GM12878 (cell line): ENCODE data around the gene RMDN3. TPM values are rescaled to one million over a fixed set of nuclear protein-coding genes. Genes with fewer than 3 reads are reported as not detected.

ENCODE experiments used
- ATAC-seq: fragments of 200-7000 bp; cut with Tn5 transposase; 3 replicates; pipeline ENCODE4 v1.9.1; 2020; ENCODE audit warnings: mild to moderate bottlenecking, moderate library complexity
- BruUV-seq: library from RNA; stranded (reverse); fragments of 400-500 nt; replicated peaks from 2 replicates; lab custom pipeline; 2021; lab: Mats Ljungman, UMichigan
- CTCF ChIA-PET: fragments of 300-600 bp; sonication (Branson Sonifier 250); formaldehyde crosslinking; extraction: SDS; loops from one replicate; lab custom pipeline; 2021; ENCODE audit warnings: inconsistent platforms; lab: Yijun Ruan, JAX
- POLR2A ChIA-PET: fragments of 350-600 bp; formaldehyde crosslinking; extraction: SDS; loops from one replicate; lab custom pipeline; 2021; ENCODE audit warnings: inconsistent platforms; lab: Charles Lee
- RAD21 ChIA-PET: fragments of 300-600 bp; sonication (Branson Sonifier 250); formaldehyde crosslinking; loops from one replicate; lab custom pipeline; 2023; ENCODE audit warnings: antibody characterized with exemption; ENCODE audit not compliant: unreplicated experiment; lab: Charles Lee
- SMC1A ChIA-PET: fragments of 300-600 bp; sonication (Branson Sonifier 250); formaldehyde crosslinking; loops from one replicate; lab custom pipeline; 2023; ENCODE audit not compliant: unreplicated experiment, uncharacterized antibody; lab: Charles Lee
- DNase-seq: peaks from one replicate; pipeline ENCODE4 v3.0.0-alpha.2; 2011; ENCODE audit warnings: low read depth, low spot score
- FAIRE-seq: peaks from 3 replicates; lab custom pipeline; 2011; peaks lifted over from hg19 to GRCh38; lab: Jason Lieb, UNC
- H2AFZ ChIP-seq: 2 replicates; pipeline ENCODE4 v1.6.0; 2011; ENCODE audit warnings: low read depth, low read length, control low read depth; ENCODE audit not compliant: control insufficient read depth
- H3K27ac ChIP-seq: 2 replicates; pipeline ENCODE4 v1.5.1; 2011; ENCODE audit warnings: control low read depth; ENCODE audit not compliant: control insufficient read depth, insufficient read depth
- H3K27me3 ChIP-seq, 2 experiments: replicated peaks in 1 of 2; 2 replicates each; pipeline versions ENCODE4 v1.6.0 to v1.6.1; 2011; ENCODE audit warnings: low read length in 1 of 2; ENCODE audit not compliant: control insufficient read depth in 2 of 2, insufficient read depth in 2 of 2
- H3K36me3 ChIP-seq, 2 experiments: 2 replicates each; pipeline ENCODE4 v1.5.1; 2011; ENCODE audit warnings: low read length in 1 of 2; ENCODE audit not compliant: control insufficient read depth in 2 of 2, insufficient read depth in 2 of 2
- H3K4me1 ChIP-seq: 2 replicates; pipeline ENCODE4 v1.6.1; 2011; ENCODE audit warnings: mild to moderate bottlenecking, low read length, moderate library complexity, mixed read lengths; ENCODE audit not compliant: control insufficient read depth, insufficient read depth
- H3K4me2 ChIP-seq: 2 replicates; pipeline ENCODE4 v1.6.0; 2011; ENCODE audit warnings: control low read depth; ENCODE audit not compliant: control insufficient read depth, insufficient read depth
- H3K4me3 ChIP-seq: fragments of 200-600 bp; sonication (generic); 2 replicates; pipeline ENCODE4 v1.5.1; 2016
- H3K79me2 ChIP-seq: 2 replicates; pipeline ENCODE4 v1.6.0; 2011; ENCODE audit warnings: low read length; ENCODE audit not compliant: control insufficient read depth, insufficient read depth
- H3K9ac ChIP-seq: 2 replicates; pipeline ENCODE4 v1.8.0; 2011; ENCODE audit warnings: low read length, control low read depth, mixed read lengths; ENCODE audit not compliant: control insufficient read depth, insufficient read depth
- H3K9me3 ChIP-seq: replicated peaks from 3 replicates; pipeline ENCODE4 v1.5.1; 2011; ENCODE audit warnings: mild to moderate bottlenecking, low read length; ENCODE audit not compliant: control insufficient read depth, insufficient read depth
- H4K20me1 ChIP-seq: 2 replicates; pipeline ENCODE4 v1.6.0; 2011; ENCODE audit not compliant: control insufficient read depth, insufficient read depth
- RUNX3 ChIP-seq: IDR thresholded peaks from 2 replicates; pipeline ENCODE4 v1.6.1; 2012; ENCODE audit warnings: low read length, inconsistent platforms
- WGBS: methylation state at CpG from one replicate; pipeline ENCODE4 v1.1.6; 2016; ENCODE audit warnings: low lambda C conversion rate; ENCODE audit not compliant: insufficient replicate concordance, insufficient coverage; ENCODE audit errors: missing lambda C conversion rate; 5-methylcytosine and 5-hydroxymethylcytosine counted together
- in situ Hi-C: fragments of 300-500 bp; cut with MboI; formaldehyde crosslinking; loops from 9 replicates; pipeline ENCODE4 v1.14.3; 2018; ENCODE audit warnings: mixed read lengths
- intact Hi-C: fragments of 100-400 bp; cut with micrococcal nuclease; formaldehyde crosslinking; loops from one replicate; pipeline ENCODE4 v1.14.2; 2022; ENCODE audit not compliant: unreplicated experiment
- polyA plus RNA-seq, 11 experiments: library from polyadenylated mRNA; depleted of rRNA in 4 of 11; unstranded in 6 of 11; stranded (reverse) in 5 of 11; fragments of >200 nt; fragmentation: Nextera tagmentation in 4 of 11; fragmentation: Illumina TruSeq in 1 of 11; extraction: Ambion mirVana in 4 of 11; extraction: Trizol in 1 of 11; gene quantifications; 1 replicate in 1 of 11; 2 replicates in 10 of 11; pipeline versions ENCODE4 v1.2.1 to v1.2.3, GENCODE V29; 2011 to 2016; ENCODE audit warnings: inconsistent platforms in 2 of 11, missing spikeins in 2 of 11, low read depth in 1 of 11
- total RNA-seq, 4 experiments: library from RNA; depleted of rRNA in 3 of 4; stranded (reverse); fragments of >200 nt in 3 of 4; fragmentation: Illumina TruSeq in 1 of 4; extraction: Trizol in 1 of 4; gene quantifications; 2 replicates each; pipeline versions ENCODE4 v1.2.1 to v1.2.3, GENCODE V29; 2013 to 2021
- TF ChIP-seq, protein P1 (sequence below), 3 experiments: IDR thresholded peaks in 2 of 3; conservative IDR thresholded peaks in 1 of 3; 2 replicates each; pipeline ENCODE4 v1.5.1; 2011; ENCODE audit warnings: low read depth in 3 of 3, low read length in 3 of 3, mild to moderate bottlenecking in 3 of 3, control low read depth in 2 of 3, moderate library complexity in 2 of 3, inconsistent platforms in 1 of 3, mixed read lengths in 1 of 3; ENCODE audit not compliant: control insufficient read depth in 2 of 3, insufficient read depth in 1 of 3; ENCODE audit errors: extremely low read depth in 1 of 3

The RMDN3 gene
- total and polyA plus RNA-seq, 10 of the 15 experiments (the other 5 are each of a cell fraction or from before 2014, with no cell fraction given) = 5.7 to 44.4 (median 20.3) TPM

DNA sequence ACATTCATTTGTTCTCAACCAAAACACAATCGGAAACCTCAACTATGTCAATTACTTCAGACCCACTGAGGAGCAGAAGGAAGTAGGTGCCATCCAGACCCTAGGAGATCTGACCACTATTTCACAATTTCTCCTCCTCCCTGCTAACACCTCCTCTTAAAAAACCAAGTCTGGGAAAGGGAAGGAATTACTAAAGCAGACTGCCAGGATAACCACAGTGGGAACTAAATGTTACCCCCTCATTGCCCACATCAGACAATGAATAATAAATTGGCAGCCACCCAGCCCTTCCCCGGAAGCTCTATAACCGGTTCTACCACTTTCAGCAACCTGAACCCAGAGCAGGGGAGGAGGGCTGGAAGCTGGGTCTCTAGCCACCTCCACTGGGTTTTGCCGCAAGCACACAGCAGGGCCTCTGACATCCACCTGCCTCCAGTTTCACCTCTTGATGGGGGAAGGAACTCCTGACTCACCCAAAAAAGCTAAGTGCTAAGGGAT, 32.3 kb upstream of the RMDN3 start:
- peaks cover 5% of the 10 kb centered on the region for H3K79me2 ChIP-seq
- intact Hi-C loops (no loop called here), in situ Hi-C loops (loop anchor here (5.0 kb wide), 1 partner anchor 270 kb away; no protein-coding TSS in a partner anchor)
- ATAC-seq (no peak), FAIRE-seq (peak; percentile 38), DNase-seq (no peak)
- BruUV-seq = no TSS peak
- no peak overlapping the region for H3K27ac ChIP-seq
- H3K4me3 ChIP-seq = no peak overlapping the region
- peak overlapping the region; percentile 22; the same call in 1 of the 2 replicates for H3K4me2 ChIP-seq
- H3K36me3 ChIP-seq = peaks cover 0 to 7% of the 10 kb centered on the region in 2 experiments; a peak in 2 of 4 replicates
- TF ChIP-seq, protein P1, sequence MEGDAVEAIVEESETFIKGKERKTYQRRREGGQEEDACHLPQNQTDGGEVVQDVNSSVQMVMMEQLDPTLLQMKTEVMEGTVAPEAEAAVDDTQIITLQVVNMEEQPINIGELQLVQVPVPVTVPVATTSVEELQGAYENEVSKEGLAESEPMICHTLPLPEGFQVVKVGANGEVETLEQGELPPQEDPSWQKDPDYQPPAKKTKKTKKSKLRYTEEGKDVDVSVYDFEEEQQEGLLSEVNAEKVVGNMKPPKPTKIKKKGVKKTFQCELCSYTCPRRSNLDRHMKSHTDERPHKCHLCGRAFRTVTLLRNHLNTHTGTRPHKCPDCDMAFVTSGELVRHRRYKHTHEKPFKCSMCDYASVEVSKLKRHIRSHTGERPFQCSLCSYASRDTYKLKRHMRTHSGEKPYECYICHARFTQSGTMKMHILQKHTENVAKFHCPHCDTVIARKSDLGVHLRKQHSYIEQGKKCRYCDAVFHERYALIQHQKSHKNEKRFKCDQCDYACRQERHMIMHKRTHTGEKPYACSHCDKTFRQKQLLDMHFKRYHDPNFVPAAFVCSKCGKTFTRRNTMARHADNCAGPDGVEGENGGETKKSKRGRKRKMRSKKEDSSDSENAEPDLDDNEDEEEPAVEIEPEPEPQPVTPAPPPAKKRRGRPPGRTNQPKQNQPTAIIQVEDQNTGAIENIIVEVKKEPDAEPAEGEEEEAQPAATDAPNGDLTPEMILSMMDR (IDR thresholded peaks at IDR 0.05 in 2 of 3, conservative IDR thresholded peaks at IDR 0.05 in 1 of 3; ENCODE audit: control insufficient read depth in 2 of 3, extremely low read depth in 1 of 3, insufficient read depth in 1 of 3, low read depth in 3 of 3, low read length in 3 of 3) = no peak
- TF ChIP-seq RUNX3 = peak; percentile 37; the same call in 1 of the 2 replicates
- RAD21 ChIA-PET = interaction anchor here (1.4 to 1.6 kb wide), 2 partner anchors 71 to 108 kb away, joined by 4 to 7 read pairs; no protein-coding TSS in a partner anchor
- peaks cover 9% of the 10 kb centered on the region for H3K4me1 ChIP-seq
- no peaks in the 10 kb centered on the region for H3K27me3 ChIP-seq
- POLR2A ChIA-PET = interaction anchor here (0.6 to 0.7 kb wide), 2 partner anchors 9 to 31 kb away, joined by 3 to 4 read pairs; no protein-coding TSS in a partner anchor
- SMC1A ChIA-PET = interaction anchor here (0.7 to 4.0 kb wide), 4 partner anchors 9 to 367 kb away, joined by 3 to 27 read pairs (median 10); no protein-coding TSS in a partner anchor
- H3K9ac ChIP-seq = no peak overlapping the region
- 100% methylated on average over 4 of the region's 4 CpGs for WGBS
- H3K9me3 ChIP-seq = no peaks in the 10 kb centered on the region
- H2AFZ ChIP-seq = no peak overlapping the region
- H4K20me1 ChIP-seq = no peaks in the 10 kb centered on the region
- CTCF ChIA-PET = interaction anchor here (1.4 to 6.6 kb wide), 5 partner anchors 14 to 108 kb away, joined by 3 to 45 read pairs (median 12); partner anchors contain the start of gene VPS18
